ENCODE measurements around the gene AP1S1. TPM values are rescaled to one million over a fixed set of nuclear protein-coding genes. Genes with fewer than 3 reads are reported as not detected.

AP1S1 gene
- total and polyA plus RNA-seq, 2 of the 13 experiments (the other 11 are each of a cell fraction or from before 2014, with no cell fraction given) = 57.5 to 68.1 TPM

- peak; percentile 61; the same call in 1 of the 2 replicates for TF ChIP-seq ZBTB37 (CRISPR knock-in tag; IDR thresholded peaks at IDR 0.05)
- TF ChIP-seq ZNF574 (CRISPR knock-in tag; IDR thresholded peaks at IDR 0.05) = peak; percentile 49
- TF ChIP-seq NFE2 (CRISPR knock-in tag; IDR thresholded peaks at IDR 0.05) = no peak
- no peak for TF ChIP-seq TOE1 (CRISPR knock-in tag; IDR thresholded peaks at IDR 0.05)
- no peak for TF ChIP-seq ZNF512 (CRISPR knock-in tag; IDR thresholded peaks at IDR 0.05)
- no peak; the same call in 1 of the 2 replicates for TF ChIP-seq ZMYM4 (CRISPR knock-in tag; IDR thresholded peaks at IDR 0.05)
- TF ChIP-seq SAP130 (CRISPR knock-in tag; IDR thresholded peaks at IDR 0.05; ENCODE audit: low read depth) = peak; percentile 83
- peak; percentile 43; the same call in 1 of the 2 replicates for TF ChIP-seq ZNF691 (CRISPR knock-in tag; IDR thresholded peaks at IDR 0.05; ENCODE audit: borderline replicate concordance, low read depth)
- TF ChIP-seq RXRA (CRISPR knock-in tag; IDR thresholded peaks at IDR 0.05) = peak; percentile 46; the same call in 1 of the 2 replicates
- peak; percentile 40; the same call in 1 of the 2 replicates for TF ChIP-seq ZC3H13 (CRISPR knock-in tag; IDR thresholded peaks at IDR 0.05)
- no peak for TF ChIP-seq ZNF839 (CRISPR knock-in tag; IDR thresholded peaks at IDR 0.05; ENCODE audit: borderline replicate concordance)
- peak; percentile 56; the same call in 1 of the 2 replicates for TF ChIP-seq KDM5B (CRISPR knock-in tag; IDR thresholded peaks at IDR 0.05; ENCODE audit: borderline replicate concordance)
- no peak for TF ChIP-seq SRSF4 (IDR thresholded peaks at IDR 0.05; ENCODE audit: low read depth, low read length, poor library complexity, severe bottlenecking)
- TF ChIP-seq ZNF292 (CRISPR knock-in tag; IDR thresholded peaks at IDR 0.05; ENCODE audit: borderline replicate concordance, low read depth) = peak; percentile 72
Observed at GRCh38 chr7:101108330-101108857, 45.9 kb upstream of the AP1S1 start (continued).

Data from HepG2 (cell line).